NCI-H2029 treated with DMSO at 0.1 percent for 48 hours (cell line): ENCODE data around the gene ZNF184.

ENCODE experiments used
- DNase-seq: peaks from one replicate; lab custom pipeline; 2025; lab: John Stamatoyannopoulos, UW

Gene ZNF184

GRCh38 chr6:27479319-27480182 is 6.6 kb upstream of the ZNF184 start:
- peak; percentile 69 for DNase-seq

- DNase-seq = peak; percentile 39
Observed at GRCh38 chr6:27478706-27479318, 5.9 kb upstream of the ZNF184 start.

GRCh38 chr6:27478141-27478705 is 5.3 kb upstream of the ZNF184 start:
- DNase-seq = no peak

- no peak for DNase-seq
Observed at GRCh38 chr6:27477318-27478013, 4.6 kb upstream of the ZNF184 start.

- no peak for DNase-seq
Observed at GRCh38 chr6:27476090-27476489, 3.2 kb upstream of the ZNF184 start.

- DNase-seq = no peak
Observed at GRCh38 chr6:27474672-27475071, 1.8 kb upstream of the ZNF184 start.

GRCh38 chr6:27474172-27474465 is 1.2 kb upstream of the ZNF184 start:
- DNase-seq = no peak

GRCh38 chr6:27472182-27472616 is 706 bp downstream of the ZNF184 start:
- DNase-seq = no peak

GRCh38 chr6:27471365-27472115 is 1.4 kb downstream of the ZNF184 start:
- DNase-seq = no peak

- no peak for DNase-seq
Observed at GRCh38 chr6:27470023-27470422, 2.9 kb downstream of the ZNF184 start.

GRCh38 chr6:27468334-27468733 is 4.6 kb downstream of the ZNF184 start:
- DNase-seq = no peak

GRCh38 chr6:27452496-27452897 is 20.4 kb downstream of the ZNF184 start:
- DNase-seq = no peak

GRCh38 chr6:27451660-27452390 is 21.1 kb downstream of the ZNF184 start:
- no peak for DNase-seq

- DNase-seq = no peak
Observed at GRCh38 chr6:27448456-27448855, 24.4 kb downstream of the ZNF184 start.

- no peak for DNase-seq
Observed at GRCh38 chr6:27442932-27443331, 30.0 kb downstream of the ZNF184 start.

GRCh38 chr6:27441001-27441400 is 31.9 kb downstream of the ZNF184 start:
- no peak for DNase-seq

- no peak for DNase-seq
Observed at GRCh38 chr6:27439371-27439770, 33.5 kb downstream of the ZNF184 start.

GRCh38 chr6:27433714-27434113 is 39.2 kb downstream of the ZNF184 start:
- DNase-seq = no peak

GRCh38 chr6:27428966-27429365 is 43.9 kb downstream of the ZNF184 start:
- no peak for DNase-seq

GRCh38 chr6:27428502-27428901 is 44.4 kb downstream of the ZNF184 start:
- DNase-seq = no peak

- DNase-seq = no peak
Observed at GRCh38 chr6:27426045-27426620, 46.8 kb downstream of the ZNF184 start.
